Adipocyte (in vitro differentiated cells): ENCODE results near the gene COTL1.
A peak's percentile ranks its signal among the peaks of the same experiment; 100 is the strongest.

Source experiments
- DNase-seq: peaks from one replicate; pipeline ENCODE4 v3.0.0-alpha.2; 2015; ENCODE audit warnings: low read depth
- H3K27me3 ChIP-seq: replicated peaks from 2 replicates; pipeline ENCODE4 v1.7.0; 2013; ENCODE audit warnings: mild to moderate bottlenecking, low read length, moderate library complexity; ENCODE audit not compliant: control insufficient read depth, insufficient read depth
- H3K36me3 ChIP-seq: 2 replicates; pipeline ENCODE4 v1.7.0; 2013; ENCODE audit warnings: low read length, mild to moderate bottlenecking, moderate library complexity; ENCODE audit not compliant: control insufficient read depth, insufficient read depth, severe bottlenecking
- H3K4me1 ChIP-seq: 2 replicates; pipeline ENCODE4 v1.7.0; 2013; ENCODE audit warnings: mild to moderate bottlenecking, low read length, moderate library complexity; ENCODE audit not compliant: control insufficient read depth, insufficient read depth
- H3K4me3 ChIP-seq: 2 replicates; pipeline ENCODE4 v1.7.0; 2013; ENCODE audit warnings: mild to moderate bottlenecking, low read length, moderate library complexity
- H3K9ac ChIP-seq: 2 replicates; pipeline ENCODE4 v1.7.0; 2013; ENCODE audit warnings: mild to moderate bottlenecking, low read length, moderate library complexity
- H3K9me3 ChIP-seq: 2 replicates; pipeline ENCODE4 v1.7.0; 2013; ENCODE audit warnings: mild to moderate bottlenecking, low read length, moderate library complexity; ENCODE audit not compliant: control insufficient read depth

Gene COTL1

GRCh38 chr16:84545114-84545737, 72.7 kb downstream of the COTL1 start:
- no peaks in the 10 kb centered on the region for H3K36me3 ChIP-seq
- no peaks in the 10 kb centered on the region for H3K27me3 ChIP-seq
- no peaks in the 10 kb centered on the region for H3K4me1 ChIP-seq
- no peak for DNase-seq
- no peak overlapping the region for H3K9ac ChIP-seq
- H3K9me3 ChIP-seq: no peaks in the 10 kb centered on the region
- H3K4me3 ChIP-seq: no peak overlapping the region

GRCh38 chr16:84544031-84544773, 73.7 kb downstream of the COTL1 start:
- Histone ChIP-seq H3K9ac (no peak overlapping the region), H3K27me3 (no peaks in the 10 kb centered on the region), H3K4me3 (no peak overlapping the region), H3K4me1 (no peaks in the 10 kb centered on the region), H3K36me3 (no peaks in the 10 kb centered on the region), H3K9me3 (no peaks in the 10 kb centered on the region)
- no peak for DNase-seq

- Histone ChIP-seq H3K4me1 (no peaks in the 10 kb centered on the region), H3K36me3 (no peaks in the 10 kb centered on the region)
- no peak for DNase-seq
These were observed 74.6 kb downstream of the COTL1 start for GRCh38 chr16:84543253-84543652.

GRCh38 chr16:84541999-84542817, 75.7 kb downstream of the COTL1 start:
- peak; percentile 64 for DNase-seq
- H3K4me3 ChIP-seq: no peak overlapping the region
- H3K27me3 ChIP-seq: no peaks in the 10 kb centered on the region
- H3K4me1 ChIP-seq: no peaks in the 10 kb centered on the region
- H3K9me3 ChIP-seq: no peaks in the 10 kb centered on the region
- H3K36me3 ChIP-seq: no peaks in the 10 kb centered on the region
- no peak overlapping the region for H3K9ac ChIP-seq

More at GRCh38 chr16:84543253-84543652, 74.6 kb downstream of the COTL1 start:
- Histone ChIP-seq H3K27me3 (no peaks in the 10 kb centered on the region), H3K9ac (no peak overlapping the region), H3K9me3 (no peaks in the 10 kb centered on the region), H3K4me3 (no peak overlapping the region)

- no peak for DNase-seq
- H3K9ac ChIP-seq: no peak overlapping the region
- H3K36me3 ChIP-seq: no peaks in the 10 kb centered on the region
- no peaks in the 10 kb centered on the region for H3K4me1 ChIP-seq
- H3K27me3 ChIP-seq: no peaks in the 10 kb centered on the region
- H3K9me3 ChIP-seq: no peaks in the 10 kb centered on the region
- H3K4me3 ChIP-seq: no peak overlapping the region
These were observed 77.7 kb downstream of the COTL1 start for GRCh38 chr16:84540194-84540593.

GRCh38 chr16:84538222-84538840, 79.5 kb downstream of the COTL1 start:
- no peak for DNase-seq
- H3K36me3 ChIP-seq: no peaks in the 10 kb centered on the region
- no peaks in the 10 kb centered on the region for H3K4me1 ChIP-seq
- no peaks in the 10 kb centered on the region for H3K9me3 ChIP-seq
- H3K4me3 ChIP-seq: no peak overlapping the region
- H3K27me3 ChIP-seq: no peaks in the 10 kb centered on the region
- H3K9ac ChIP-seq: no peak overlapping the region

- Histone ChIP-seq H3K4me3 (no peak overlapping the region), H3K4me1 (peaks cover 7% of the 10 kb centered on the region), H3K27me3 (no peaks in the 10 kb centered on the region), H3K9ac (no peak overlapping the region), H3K9me3 (no peaks in the 10 kb centered on the region), H3K36me3 (no peaks in the 10 kb centered on the region)
- no peak for DNase-seq
These were observed 80.3 kb downstream of the COTL1 start for GRCh38 chr16:84537491-84538151.

GRCh38 chr16:84535851-84536250, 82.0 kb downstream of the COTL1 start:
- no peak overlapping the region for H3K9ac ChIP-seq
- no peaks in the 10 kb centered on the region for H3K9me3 ChIP-seq
- no peak overlapping the region for H3K4me3 ChIP-seq
- no peaks in the 10 kb centered on the region for H3K27me3 ChIP-seq
- no peak for DNase-seq
- H3K36me3 ChIP-seq: no peaks in the 10 kb centered on the region
- H3K4me1 ChIP-seq: peaks cover 20% of the 10 kb centered on the region

- no peak overlapping the region for H3K4me3 ChIP-seq
- no peak for DNase-seq
- H3K27me3 ChIP-seq: no peaks in the 10 kb centered on the region
- H3K36me3 ChIP-seq: no peaks in the 10 kb centered on the region
- no peaks in the 10 kb centered on the region for H3K9me3 ChIP-seq
- peaks cover 20% of the 10 kb centered on the region for H3K4me1 ChIP-seq
- H3K9ac ChIP-seq: no peak overlapping the region
These were observed 82.5 kb downstream of the COTL1 start for GRCh38 chr16:84535408-84535807.

GRCh38 chr16:84534815-84535214, 83.1 kb downstream of the COTL1 start:
- Histone ChIP-seq H3K36me3 (no peaks in the 10 kb centered on the region), H3K9me3 (peaks cover 3% of the 10 kb centered on the region), H3K4me3 (no peak overlapping the region), H3K9ac (no peak overlapping the region), H3K4me1 (peaks cover 20% of the 10 kb centered on the region), H3K27me3 (no peaks in the 10 kb centered on the region)
- no peak for DNase-seq
